Endothelial cell of coronary artery (primary cell): ENCODE results near the gene CYP19A1. TPM values are rescaled to one million over a fixed set of nuclear protein-coding genes. Genes with fewer than 3 reads are reported as not detected.

ENCODE experiments used
- total RNA-seq: library from RNA; depleted of rRNA; stranded (reverse); fragments of >200 nt; gene quantifications from 2 replicates; pipeline ENCODE4 v1.2.3, GENCODE V29; 2014

Gene CYP19A1
- total RNA-seq = 0.09 and 0.19 TPM in 2 replicates

DNA sequence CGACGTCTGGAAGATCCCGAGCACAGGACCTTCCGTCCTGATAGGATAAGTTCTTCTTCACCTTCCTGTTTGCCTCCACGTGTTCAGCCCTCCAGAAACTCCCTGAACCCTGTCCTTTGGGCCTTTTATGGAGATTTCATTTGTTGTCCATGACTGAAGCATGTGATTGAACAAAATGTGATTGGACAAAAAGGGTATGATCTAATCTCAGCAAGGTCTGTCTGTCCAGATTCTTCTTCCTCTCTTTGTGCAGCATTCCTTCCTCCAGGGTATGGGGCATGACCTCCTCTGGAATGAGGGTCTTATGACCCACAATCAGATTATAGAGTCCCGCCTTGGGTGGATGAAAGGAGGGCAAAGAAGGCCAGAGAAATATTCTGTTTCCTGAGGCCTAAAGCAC, at the start of gene CYP19A1:
Gene CYP19A1, minus strand, starts transcription at position 101 of the 400 bp plus-strand sequence. CDS start 95,684 bp downstream, outside the sequence.

DNA sequence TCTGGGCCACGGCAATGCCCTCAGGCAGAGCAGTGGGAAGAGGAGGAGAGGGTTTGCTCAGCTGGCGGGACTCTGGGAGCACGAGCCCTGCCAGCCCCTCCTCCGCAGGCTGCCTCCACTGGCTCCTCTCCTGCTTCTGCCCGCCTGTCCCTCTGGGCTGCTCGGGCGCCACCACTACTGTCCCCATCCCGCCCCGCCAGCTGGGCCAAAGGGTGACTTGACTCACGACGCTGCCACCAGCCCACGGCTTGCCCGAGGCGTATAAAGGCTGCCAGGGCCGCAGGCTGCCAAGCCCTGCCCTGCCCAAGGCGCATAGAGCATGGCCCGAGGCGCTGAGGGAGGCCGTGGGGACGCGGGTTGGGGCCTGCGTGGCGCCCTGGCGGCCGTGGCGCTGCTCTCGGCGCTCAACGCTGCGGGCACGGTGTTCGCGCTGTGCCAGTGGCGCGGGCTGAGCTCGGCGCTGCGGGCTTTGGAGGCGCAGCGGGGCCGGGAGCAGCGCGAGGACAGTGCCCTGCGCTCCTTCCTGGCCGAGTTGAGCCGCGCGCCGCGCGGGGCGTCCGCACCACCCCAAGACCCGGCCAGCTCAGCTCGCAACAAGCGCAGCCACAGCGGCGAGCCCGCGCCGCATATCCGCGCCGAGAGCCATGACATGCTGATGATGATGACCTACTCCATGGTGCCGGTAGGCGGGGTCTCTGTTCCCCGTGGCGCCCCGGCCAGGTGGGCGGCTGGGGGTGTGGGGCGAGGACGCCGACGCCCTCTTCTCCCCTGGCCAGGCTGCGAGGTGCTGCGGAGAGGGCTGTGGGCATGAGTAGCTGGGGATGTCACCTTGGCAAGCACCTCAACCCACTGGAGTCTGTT, 3.2 kb upstream of the CYP19A1 start, which contains the start of gene GLDN:
Gene GLDN, plus strand, starts transcription at position 290 of the 861 bp plus-strand sequence. Its CDS starts 30 bp downstream, at position 320.

Other genes with a start within 250 kb of the CYP19A1 start
- 15.8 and 29.9 TPM in 2 replicates for gene TNFAIP8L3, start 243.7 kb downstream of the CYP19A1 start, total RNA-seq
- 0.09 TPM in 1 of 2 replicates, not detected in the other for gene GLDN, start 3.1 kb upstream of the CYP19A1 start, total RNA-seq